ENCODE results near the gene PPP2R3B. TPM values are rescaled to one million over a fixed set of nuclear protein-coding genes. Genes with fewer than 3 reads are reported as not detected.

The PPP2R3B gene
- total and polyA plus RNA-seq, 2 donors (not counting 1 experiment from before 2014, with no cell fraction given): 43.3 to 47.6 TPM

GRCh38 chrX:311156-312129, 75.3 kb downstream of the PPP2R3B start:
- CTCF ChIA-PET: no interaction called here
- Mint-ChIP-seq H3K27ac (no peak overlapping the region), H3K27me3 (no peaks in the 10 kb centered on the region), H3K4me1 (no peaks in the 10 kb centered on the region), H3K9me3 (ENCODE audit: insufficient read depth) (no peaks in the 10 kb centered on the region), H3K4me3 (no peak overlapping the region)
- Histone ChIP-seq H3K27ac (ENCODE audit: low read length in 2 of 2) (no peak overlapping the region), H2AFZ (ENCODE audit: insufficient read depth, low read depth, low read length, poor library complexity, severe bottlenecking) (no peak overlapping the region), H3K4me2 (replicated peaks; ENCODE audit: low read depth, low read length, poor library complexity, severe bottlenecking) (no peak overlapping the region), H3K9ac (ENCODE audit: low read length) (no peak overlapping the region), H3K36me3 (replicated peaks in 1 of 2; ENCODE audit: control extremely low read depth in 1 of 2, control insufficient read depth in 1 of 2, extremely low read depth in 1 of 2, insufficient read depth in 2 of 2, low read length in 1 of 2) (peaks cover 7 to 71% of the 10 kb centered on the region in 2 experiments), H3K4me1 (ENCODE audit: control insufficient read depth in 2 of 2, insufficient read depth in 2 of 2, low read length in 2 of 2) (no peaks in the 10 kb centered on the region), H4K20me1 (ENCODE audit: control insufficient read depth, insufficient read depth, low read length, poor library complexity, severe bottlenecking) (peaks cover 4% of the 10 kb centered on the region), H3K4me3 (ENCODE audit: control extremely low read depth in 1 of 5, extremely low read depth in 1 of 5, insufficient read depth in 1 of 5, low read depth in 2 of 5, low read length in 4 of 5) (no peak overlapping the region), H3K9me3 (ENCODE audit: control extremely low read depth in 1 of 3, control insufficient read depth in 2 of 3, insufficient read depth in 1 of 3, low read length in 2 of 3) (peaks cover 0 to 9% (median 0%) of the 10 kb centered on the region in 3 donors), H3K27me3 (replicated peaks in 1 of 4; ENCODE audit: control extremely low read depth in 1 of 4, control insufficient read depth in 3 of 4, insufficient read depth in 4 of 4, low read length in 3 of 4) (no peaks in the 10 kb centered on the region), H3K79me2 (ENCODE audit: control insufficient read depth, insufficient read depth, low read length) (peaks cover 3% of the 10 kb centered on the region)
- POLR2A ChIA-PET: no interaction called here
- 94% methylated on average over 69 of the region's 69 CpGs for WGBS (ENCODE audit: insufficient coverage)
- ATAC-seq (ENCODE audit: low read depth) (no peak), DNase-seq (no peak)
- TF ChIP-seq CTCF (IDR thresholded peaks at IDR 0.05) (no peak), EZH2 (IDR thresholded peaks at IDR 0.05; ENCODE audit: borderline replicate concordance, insufficient read depth, low read depth, low read length, poor library complexity, severe bottlenecking) (no peak)
- intact Hi-C loops (cut with micrococcal nuclease): no loop called here

DNA sequence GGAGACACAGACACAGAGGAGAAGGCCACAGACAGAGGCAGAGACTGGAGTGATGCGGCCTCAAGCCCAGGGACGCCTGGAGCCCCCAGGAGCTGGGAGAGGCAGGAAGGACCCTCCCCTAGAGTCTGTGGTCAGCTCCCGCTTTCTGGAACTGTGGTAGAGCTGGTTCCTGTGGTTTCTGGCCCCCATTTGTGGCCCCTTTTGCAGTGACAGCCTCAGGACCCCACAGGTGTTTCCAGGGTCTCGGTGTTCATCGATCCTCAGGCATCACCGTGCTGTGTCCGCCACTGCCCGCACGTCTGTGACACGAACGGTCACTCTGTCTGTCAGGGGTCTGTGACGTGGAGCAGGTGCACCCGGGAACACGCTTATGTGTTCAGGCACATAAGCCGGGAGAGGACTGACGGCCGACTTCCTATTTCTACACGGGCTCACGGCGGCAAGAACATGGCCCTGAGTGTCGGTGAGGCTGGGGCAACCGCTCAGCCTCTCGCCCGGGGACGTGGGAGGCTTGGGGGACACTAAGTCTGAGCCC, 76.0 kb downstream of the PPP2R3B start:
- Histone ChIP-seq H4K20me1 (ENCODE audit: control insufficient read depth, insufficient read depth, low read length, poor library complexity, severe bottlenecking) (no peaks in the 10 kb centered on the region), H3K79me2 (ENCODE audit: control insufficient read depth, insufficient read depth, low read length) (peaks cover 3% of the 10 kb centered on the region), H3K4me1 (ENCODE audit: control insufficient read depth in 2 of 2, insufficient read depth in 2 of 2, low read length in 2 of 2) (no peaks in the 10 kb centered on the region), H3K4me2 (replicated peaks; ENCODE audit: low read depth, low read length, poor library complexity, severe bottlenecking) (no peak overlapping the region), H3K9me3 (ENCODE audit: control extremely low read depth in 1 of 3, control insufficient read depth in 2 of 3, insufficient read depth in 1 of 3, low read length in 2 of 3) (peaks cover 0 to 12% (median 0%) of the 10 kb centered on the region in 3 donors), H3K4me3 (ENCODE audit: control extremely low read depth in 1 of 5, extremely low read depth in 1 of 5, insufficient read depth in 1 of 5, low read depth in 2 of 5, low read length in 4 of 5) (no peak overlapping the region), H2AFZ (ENCODE audit: insufficient read depth, low read depth, low read length, poor library complexity, severe bottlenecking) (no peak overlapping the region), H3K27me3 (replicated peaks in 1 of 4; ENCODE audit: control extremely low read depth in 1 of 4, control insufficient read depth in 3 of 4, insufficient read depth in 4 of 4, low read length in 3 of 4) (no peaks in the 10 kb centered on the region), H3K27ac (ENCODE audit: low read length in 2 of 2) (no peak overlapping the region), H3K36me3 (replicated peaks in 1 of 2; ENCODE audit: control extremely low read depth in 1 of 2, control insufficient read depth in 1 of 2, extremely low read depth in 1 of 2, insufficient read depth in 2 of 2, low read length in 1 of 2) (peaks cover 7 to 79% of the 10 kb centered on the region in 2 experiments), H3K9ac (ENCODE audit: low read length) (no peak overlapping the region)
- Mint-ChIP-seq H3K9me3 (ENCODE audit: insufficient read depth) (no peaks in the 10 kb centered on the region), H3K4me1 (no peaks in the 10 kb centered on the region), H3K27me3 (no peaks in the 10 kb centered on the region), H3K27ac (no peak overlapping the region), H3K4me3 (no peak overlapping the region)
- CTCF ChIA-PET: no interaction called here
- no peak for ATAC-seq (ENCODE audit: low read depth)
- POLR2A ChIA-PET: no interaction called here
- DNase-seq: no peak
- intact Hi-C loops (cut with micrococcal nuclease): no loop called here
- 92% methylated on average over 23 of the region's 25 CpGs for WGBS (ENCODE audit: insufficient coverage)
- TF ChIP-seq EZH2 (IDR thresholded peaks at IDR 0.05; ENCODE audit: borderline replicate concordance, insufficient read depth, low read depth, low read length, poor library complexity, severe bottlenecking) (no peak), CTCF (IDR thresholded peaks at IDR 0.05) (no peak)
